Mucosa of stomach (tissue), 1 donor: ENCODE results near the gene NAT9.
A peak's percentile ranks its signal among the peaks of the same experiment; 100 is the strongest.

Experiments
- H3K27me3 ChIP-seq: one replicate; pipeline ENCODE4 v1.7.0; 2013; ENCODE audit warnings: mild to moderate bottlenecking, low read length; ENCODE audit not compliant: control insufficient read depth, insufficient read depth
- H3K36me3 ChIP-seq: one replicate; pipeline ENCODE4 v1.7.0; 2013; ENCODE audit warnings: low read length; ENCODE audit not compliant: control insufficient read depth, insufficient read depth
- H3K4me1 ChIP-seq: one replicate; pipeline ENCODE4 v1.7.0; 2013; ENCODE audit warnings: mild to moderate bottlenecking, low read length; ENCODE audit not compliant: control insufficient read depth, insufficient read depth
- H3K4me3 ChIP-seq: one replicate; pipeline ENCODE4 v1.7.0; 2013; ENCODE audit warnings: low read length
- H3K9ac ChIP-seq: one replicate; pipeline ENCODE4 v1.7.0; 2013; ENCODE audit warnings: mild to moderate bottlenecking, low read length, moderate library complexity
- H3K9me3 ChIP-seq: one replicate; pipeline ENCODE4 v1.7.0; 2013; ENCODE audit warnings: mild to moderate bottlenecking, low read length, moderate library complexity; ENCODE audit not compliant: control insufficient read depth
- donor health status: Pancreatic carcinoma.

NAT9 gene

GRCh38 chr17:74763565-74764387 is 12.4 kb downstream of the NAT9 start:
- peak overlapping the region; percentile 22 for H3K9ac ChIP-seq
- peaks cover 59% of the 10 kb centered on the region for H3K4me1 ChIP-seq
- H3K9me3 ChIP-seq, result no peaks in the 10 kb centered on the region
- H3K36me3 ChIP-seq, result peaks cover 18% of the 10 kb centered on the region
- no peak overlapping the region for H3K4me3 ChIP-seq
- H3K27me3 ChIP-seq, result no peaks in the 10 kb centered on the region

GRCh38 chr17:74761931-74762330 is 14.2 kb downstream of the NAT9 start:
- peaks cover 8% of the 10 kb centered on the region for H3K36me3 ChIP-seq
- H3K4me1 ChIP-seq, result peaks cover 71% of the 10 kb centered on the region
- H3K4me3 ChIP-seq, result no peak overlapping the region
- H3K9ac ChIP-seq, result no peak overlapping the region
- H3K27me3 ChIP-seq, result no peaks in the 10 kb centered on the region
- H3K9me3 ChIP-seq, result no peaks in the 10 kb centered on the region

- Histone ChIP-seq H3K27me3 (no peaks in the 10 kb centered on the region), H3K9ac (no peak overlapping the region), H3K9me3 (no peaks in the 10 kb centered on the region), H3K4me3 (no peak overlapping the region), H3K4me1 (peaks cover 76% of the 10 kb centered on the region), H3K36me3 (peaks cover 8% of the 10 kb centered on the region)
Measured at GRCh38 chr17:74761419-74761818, 14.7 kb downstream of the NAT9 start.

- peaks cover 8% of the 10 kb centered on the region for H3K36me3 ChIP-seq
- peak overlapping the region; percentile 9 for H3K9ac ChIP-seq
- H3K27me3 ChIP-seq, result no peaks in the 10 kb centered on the region
- no peak overlapping the region for H3K4me3 ChIP-seq
- H3K4me1 ChIP-seq, result peaks cover 76% of the 10 kb centered on the region
- no peaks in the 10 kb centered on the region for H3K9me3 ChIP-seq
Measured at GRCh38 chr17:74760404-74761105, 15.6 kb downstream of the NAT9 start.

GRCh38 chr17:74759941-74760340 is 16.2 kb downstream of the NAT9 start:
- peaks cover 8% of the 10 kb centered on the region for H3K36me3 ChIP-seq
- H3K9ac ChIP-seq, result peak overlapping the region; percentile 9
- H3K4me1 ChIP-seq, result peaks cover 79% of the 10 kb centered on the region
- H3K9me3 ChIP-seq, result no peaks in the 10 kb centered on the region
- no peaks in the 10 kb centered on the region for H3K27me3 ChIP-seq
- no peak overlapping the region for H3K4me3 ChIP-seq

GRCh38 chr17:74759243-74759801 is 16.8 kb downstream of the NAT9 start:
- Histone ChIP-seq H3K27me3 (no peaks in the 10 kb centered on the region), H3K9me3 (no peaks in the 10 kb centered on the region), H3K9ac (peak overlapping the region; percentile 9), H3K4me1 (peaks cover 79% of the 10 kb centered on the region), H3K36me3 (peaks cover 8% of the 10 kb centered on the region), H3K4me3 (no peak overlapping the region)

GRCh38 chr17:74758848-74759168 is 17.3 kb downstream of the NAT9 start:
- Histone ChIP-seq H3K36me3 (peaks cover 8% of the 10 kb centered on the region), H3K9ac (no peak overlapping the region), H3K27me3 (no peaks in the 10 kb centered on the region), H3K4me1 (peaks cover 74% of the 10 kb centered on the region), H3K4me3 (peak overlapping the region; percentile 1), H3K9me3 (no peaks in the 10 kb centered on the region)

- Histone ChIP-seq H3K4me1 (peaks cover 72% of the 10 kb centered on the region), H3K36me3 (peaks cover 8% of the 10 kb centered on the region), H3K9ac (peak overlapping the region; percentile 4), H3K27me3 (no peaks in the 10 kb centered on the region), H3K4me3 (peak overlapping the region; percentile 1), H3K9me3 (no peaks in the 10 kb centered on the region)
Measured at GRCh38 chr17:74757931-74758847, 18.0 kb downstream of the NAT9 start.

GRCh38 chr17:74757502-74757901 is 18.6 kb downstream of the NAT9 start:
- peak overlapping the region; percentile 4 for H3K9ac ChIP-seq
- no peaks in the 10 kb centered on the region for H3K27me3 ChIP-seq
- peaks cover 72% of the 10 kb centered on the region for H3K4me1 ChIP-seq
- no peaks in the 10 kb centered on the region for H3K9me3 ChIP-seq
- H3K36me3 ChIP-seq, result peaks cover 8% of the 10 kb centered on the region
- H3K4me3 ChIP-seq, result no peak overlapping the region

GRCh38 chr17:74756891-74757290 is 19.3 kb downstream of the NAT9 start:
- H3K9me3 ChIP-seq, result no peaks in the 10 kb centered on the region
- no peak overlapping the region for H3K9ac ChIP-seq
- no peak overlapping the region for H3K4me3 ChIP-seq
- H3K36me3 ChIP-seq, result peaks cover 7% of the 10 kb centered on the region
- H3K4me1 ChIP-seq, result peaks cover 72% of the 10 kb centered on the region
- H3K27me3 ChIP-seq, result no peaks in the 10 kb centered on the region

GRCh38 chr17:74755533-74755932 is 20.6 kb downstream of the NAT9 start:
- no peaks in the 10 kb centered on the region for H3K27me3 ChIP-seq
- no peaks in the 10 kb centered on the region for H3K36me3 ChIP-seq
- H3K4me1 ChIP-seq, result peaks cover 75% of the 10 kb centered on the region
- H3K9ac ChIP-seq, result no peak overlapping the region
- H3K4me3 ChIP-seq, result no peak overlapping the region
- no peaks in the 10 kb centered on the region for H3K9me3 ChIP-seq
